Sigmoid colon (tissue), 7 donors: ENCODE measurements around the gene PRICKLE1. TPM values are rescaled to one million over a fixed set of nuclear protein-coding genes. Genes with fewer than 3 reads are reported as not detected.

Experiments used
- DNase-seq: peaks from one replicate; pipeline ENCODE4 v3.0.0-alpha.2; 2019
- H3K27ac ChIP-seq, 4 donors: fragments of 200-600 bp; sonication (generic); one replicate each; pipeline ENCODE4 v1.5.1; 2016 to 2019; ENCODE audit warnings: mild to moderate bottlenecking in 1 of 4
- H3K27me3 ChIP-seq, 3 donors: fragments of 200-600 bp; sonication (generic); one replicate each; pipeline ENCODE4 v1.5.1; 2019; ENCODE audit warnings: mild to moderate bottlenecking in 1 of 3
- H3K36me3 ChIP-seq, 4 donors: fragments of 200-600 bp; sonication (generic); one replicate each; pipeline ENCODE4 v1.5.1; 2016 to 2019
- H3K4me1 ChIP-seq, 4 donors: fragments of 200-600 bp; sonication (generic); one replicate each; pipeline ENCODE4 v1.5.1; 2017 to 2019
- H3K4me3 ChIP-seq, 4 donors: fragments of 200-600 bp; sonication (generic); one replicate each; pipeline ENCODE4 v1.5.1; 2017 to 2019; ENCODE audit warnings: mild to moderate bottlenecking in 2 of 4, moderate library complexity in 1 of 4
- H3K9me3 ChIP-seq, 4 donors: fragments of 200-600 bp in 3 of 4; sonication (generic) in 3 of 4; one replicate each; pipeline versions ENCODE4 v1.5.1 to v1.6.1; 2013 to 2019
- CTCF ChIP-seq, 4 experiments: fragments of 450-650 bp in 3 of 4; fragments of 200-600 bp in 1 of 4; IDR thresholded peaks; one replicate each; pipeline ENCODE4 v1.5.1; 2016 to 2019; ENCODE audit warnings: antibody characterized with exemption in 4 of 4, mild to moderate bottlenecking in 3 of 4, moderate library complexity in 2 of 4
- EP300 ChIP-seq, 4 donors: sonication (generic); formaldehyde crosslinking; IDR thresholded peaks; one replicate each; pipeline ENCODE4 v1.6.1; 2017; ENCODE audit warnings: antibody characterized with exemption in 4 of 4
- POLR2A ChIP-seq, 2 donors: fragments of 450-650 bp; IDR thresholded peaks; one replicate each; pipeline ENCODE4 v1.6.1; 2016; ENCODE audit warnings: antibody characterized with exemption in 2 of 2, mild to moderate bottlenecking in 2 of 2, moderate library complexity in 2 of 2
- POLR2AphosphoS5 ChIP-seq, 4 donors: sonication (generic); formaldehyde crosslinking; IDR thresholded peaks; one replicate each; pipeline ENCODE4 v1.6.1; 2017; ENCODE audit warnings: antibody characterized with exemption in 4 of 4
- WGBS, 2 donors: extraction: QIAGEN DNeasy Blood & Tissue Kit; methylation state at CpG; one replicate each; pipeline ENCODE4 v1.1.7; 2013; 5-methylcytosine and 5-hydroxymethylcytosine counted together
- intact Hi-C: fragments of 100-400 bp; cut with DNase I; formaldehyde crosslinking; loops from one replicate; pipeline ENCODE4 v1.15.1; 2023
- polyA plus RNA-seq, 3 donors: library from polyadenylated mRNA; stranded (reverse); fragments of 200-250 nt; gene quantifications; one replicate each; pipeline ENCODE4 v1.2.3, GENCODE V29; 2013
- total RNA-seq, 4 donors: library from RNA; depleted of rRNA; stranded (reverse); fragments of >200 nt; gene quantifications; one replicate each; pipeline ENCODE4 v1.1.0, GENCODE V29; 2016
- donor health status: healthy with polysubstance abuse.
- donor health status: Bipolar disorder and iron deficiency.
- donor health status: healthy.

Gene PRICKLE1
- total and polyA plus RNA-seq, 7 donors, result 0.46 to 12.4 (median 7.8) TPM

- H3K4me3 ChIP-seq, result no peak overlapping the region
- no peak overlapping the region for H3K27ac ChIP-seq
- no peak for DNase-seq
- no peaks in the 10 kb centered on the region for H3K36me3 ChIP-seq
- no peaks in the 10 kb centered on the region for H3K9me3 ChIP-seq
- H3K27me3 ChIP-seq, result no peaks in the 10 kb centered on the region
- H3K4me1 ChIP-seq, result peaks cover 0 to 12% (median 2%) of the 10 kb centered on the region in 4 donors
- WGBS, 2 donors, result 29 to 52% methylated on average over 3 of the region's 3 CpGs
- intact Hi-C loops, result no loop called here
- TF ChIP-seq CTCF (IDR thresholded peaks at IDR 0.05) (no peak), POLR2AphosphoS5 (IDR thresholded peaks at IDR 0.05) (no peak), EP300 (IDR thresholded peaks at IDR 0.05) (no peak), POLR2A (IDR thresholded peaks at IDR 0.05) (no peak)
Measured at GRCh38 chr12:42538203-42538602, 51.3 kb downstream of the PRICKLE1 start.

- Histone ChIP-seq H3K4me3 (no peak overlapping the region), H3K4me1 (peaks cover 0 to 13% (median 2%) of the 10 kb centered on the region in 4 donors), H3K27me3 (no peaks in the 10 kb centered on the region), H3K27ac (no peak overlapping the region), H3K9me3 (no peaks in the 10 kb centered on the region), H3K36me3 (no peaks in the 10 kb centered on the region)
- WGBS, 2 donors, result 91 to 94% methylated on average over 4 of the region's 4 CpGs
- intact Hi-C loops, result no loop called here
- TF ChIP-seq POLR2A (IDR thresholded peaks at IDR 0.05), result no peak
- TF ChIP-seq POLR2AphosphoS5 (IDR thresholded peaks at IDR 0.05), result no peak
- no peak for TF ChIP-seq CTCF (IDR thresholded peaks at IDR 0.05)
- TF ChIP-seq EP300 (IDR thresholded peaks at IDR 0.05), result no peak
- DNase-seq, result no peak
Measured at GRCh38 chr12:42534184-42534838, 55.2 kb downstream of the PRICKLE1 start.

GRCh38 chr12:42530284-42530683 lies 59.3 kb downstream of the PRICKLE1 start:
- intact Hi-C loops, result no loop called here
- 91 to 94% methylated on average over 2 of the region's 2 CpGs for WGBS, 2 donors

GRCh38 chr12:42525444-42525843 lies 64.1 kb downstream of the PRICKLE1 start:
- no peak overlapping the region for H3K4me3 ChIP-seq
- WGBS, 2 donors, result 73 to 79% methylated on average over 1 of the region's 1 CpG
- H3K9me3 ChIP-seq, result no peaks in the 10 kb centered on the region
- no peaks in the 10 kb centered on the region for H3K4me1 ChIP-seq
- no peaks in the 10 kb centered on the region for H3K27me3 ChIP-seq
- no peak overlapping the region for H3K27ac ChIP-seq
- DNase-seq, result no peak
- intact Hi-C loops, result no loop called here
- no peak for TF ChIP-seq POLR2AphosphoS5 (IDR thresholded peaks at IDR 0.05)
- no peak for TF ChIP-seq EP300 (IDR thresholded peaks at IDR 0.05)
- TF ChIP-seq POLR2A (IDR thresholded peaks at IDR 0.05), result no peak
- TF ChIP-seq CTCF (IDR thresholded peaks at IDR 0.05), result no peak
- no peaks in the 10 kb centered on the region for H3K36me3 ChIP-seq

More at GRCh38 chr12:42530284-42530683, 59.3 kb downstream of the PRICKLE1 start:
- no peak overlapping the region for H3K27ac ChIP-seq
- H3K27me3 ChIP-seq, result no peaks in the 10 kb centered on the region
- peaks cover 0 to 13% (median 2%) of the 10 kb centered on the region in 4 donors for H3K4me1 ChIP-seq
- DNase-seq, result no peak
- H3K4me3 ChIP-seq, result no peak overlapping the region
- H3K9me3 ChIP-seq, result no peaks in the 10 kb centered on the region
- TF ChIP-seq POLR2AphosphoS5 (IDR thresholded peaks at IDR 0.05) (no peak), EP300 (IDR thresholded peaks at IDR 0.05) (no peak), CTCF (IDR thresholded peaks at IDR 0.05) (no peak), POLR2A (IDR thresholded peaks at IDR 0.05) (no peak)
- no peaks in the 10 kb centered on the region for H3K36me3 ChIP-seq

- WGBS, 2 donors, result 51 to 80% methylated on average over 5 of the region's 5 CpGs
- no peak for DNase-seq
- H3K9me3 ChIP-seq, result no peaks in the 10 kb centered on the region
- intact Hi-C loops, result no loop called here
- no peaks in the 10 kb centered on the region for H3K4me1 ChIP-seq
- H3K4me3 ChIP-seq, result no peak overlapping the region
- TF ChIP-seq EP300 (IDR thresholded peaks at IDR 0.05) (no peak), CTCF (IDR thresholded peaks at IDR 0.05) (no peak), POLR2A (IDR thresholded peaks at IDR 0.05) (no peak), POLR2AphosphoS5 (IDR thresholded peaks at IDR 0.05) (no peak)
- H3K27ac ChIP-seq, result no peak overlapping the region
- H3K36me3 ChIP-seq, result no peaks in the 10 kb centered on the region
- no peaks in the 10 kb centered on the region for H3K27me3 ChIP-seq
Measured at GRCh38 chr12:42524716-42525115, 64.8 kb downstream of the PRICKLE1 start.
